Fibroblast of upper back skin (primary cell): ENCODE results near the gene NOL12.
"Not testable (repeated sequence)": the region's sequence is repeated elsewhere in the genome, so short reads cannot be mapped to it uniquely, and the experiment has no call there.

ENCODE experiments used
- DNase-seq: peaks from one replicate; pipeline ENCODE4 v3.0.0-alpha.2; 2013

The NOL12 gene

GRCh38 chr22:37681001-37681424 lies 5.1 kb upstream of the NOL12 start:
- DNase-seq: peak; percentile 60

GRCh38 chr22:37681556-37682049 lies 4.5 kb upstream of the NOL12 start:
- DNase-seq: peak; percentile 77

GRCh38 chr22:37684803-37685615 lies 1.1 kb upstream of the NOL12 start:
- no peak for DNase-seq

GRCh38 chr22:37690407-37690806 lies 4.3 kb downstream of the NOL12 start:
- no peak for DNase-seq

GRCh38 chr22:37690901-37691504 lies 4.9 kb downstream of the NOL12 start:
- no peak for DNase-seq

- DNase-seq: no peak
Measured at GRCh38 chr22:37692627-37693285, 6.6 kb downstream of the NOL12 start.

GRCh38 chr22:37694131-37694530 lies 8.0 kb downstream of the NOL12 start:
- DNase-seq: not testable (repeated sequence)

- not testable (repeated sequence) for DNase-seq
Measured at GRCh38 chr22:37696260-37696656, 10.1 kb downstream of the NOL12 start.

GRCh38 chr22:37696657-37697537 lies 10.8 kb downstream of the NOL12 start, which contains the start of gene TRIOBP:
Gene TRIOBP (plus strand): TSS chr22:37697048. CDS start chr22:37701366, 4,318 bp downstream.
- peak; percentile 96 for DNase-seq

GRCh38 chr22:37697538-37697835 lies 11.3 kb downstream of the NOL12 start:
- DNase-seq: no peak

GRCh38 chr22:37701141-37701786 lies 15.1 kb downstream of the NOL12 start:
- DNase-seq: no peak

- DNase-seq: no peak
Measured at GRCh38 chr22:37703906-37704305, 17.8 kb downstream of the NOL12 start.

GRCh38 chr22:37704645-37705044 lies 18.5 kb downstream of the NOL12 start:
- no peak for DNase-seq

GRCh38 chr22:37705205-37705604 lies 19.1 kb downstream of the NOL12 start:
- DNase-seq: no peak

- no peak for DNase-seq
Measured at GRCh38 chr22:37708580-37709444, 22.7 kb downstream of the NOL12 start.

- no peak for DNase-seq
Measured at GRCh38 chr22:37709445-37709765, 23.3 kb downstream of the NOL12 start.

- DNase-seq: no peak
Measured at GRCh38 chr22:37710675-37711074, 24.5 kb downstream of the NOL12 start.

GRCh38 chr22:37711490-37711889 lies 25.3 kb downstream of the NOL12 start:
- DNase-seq: no peak

GRCh38 chr22:37713761-37714160 lies 27.6 kb downstream of the NOL12 start:
- no peak for DNase-seq

GRCh38 chr22:37714634-37715033 lies 28.5 kb downstream of the NOL12 start:
- no peak for DNase-seq

- no peak for DNase-seq
Measured at GRCh38 chr22:37715760-37716159, 29.6 kb downstream of the NOL12 start.
